Measurements from ENCODE around the gene ACOT7.

Gene ACOT7

DNA sequence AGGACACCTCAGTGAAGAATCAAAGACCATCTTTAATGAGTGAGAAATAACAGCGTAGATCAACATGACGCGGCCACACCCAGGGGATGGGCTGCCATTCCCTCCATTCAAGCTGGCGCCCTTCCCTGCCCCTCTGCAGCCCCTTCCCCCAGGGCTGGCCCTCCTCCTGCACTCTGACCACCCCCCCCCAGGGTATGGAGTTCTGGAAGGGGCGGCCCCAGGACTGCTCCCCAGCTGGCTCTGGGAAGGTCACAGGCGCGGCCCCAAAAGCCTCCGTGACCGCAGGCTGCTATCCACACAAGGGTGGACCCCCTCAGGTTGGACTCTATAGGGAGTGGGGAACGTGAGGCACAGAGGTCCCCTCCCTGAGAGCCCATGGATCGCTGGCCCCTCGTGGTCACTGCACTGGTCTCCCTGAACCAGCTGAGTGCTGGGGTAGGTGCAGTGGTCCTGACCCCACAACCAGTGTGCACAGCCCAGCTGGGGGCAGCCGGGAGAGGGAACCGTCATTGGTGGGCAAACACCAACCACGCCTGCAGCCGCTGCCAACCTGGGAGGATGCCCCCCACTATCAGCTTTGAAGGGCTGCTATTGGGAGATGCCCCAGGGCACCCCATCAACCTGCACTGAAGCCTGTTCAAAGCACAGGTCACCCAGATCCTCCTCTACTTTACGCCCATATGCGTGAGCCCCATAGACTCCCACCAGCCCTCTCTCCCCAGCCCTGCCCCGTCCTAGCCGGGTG, 116.6 kb downstream of the ACOT7 start:
- no peak overlapping the region for H3K27ac ChIP-seq (ENCODE audit: low read depth, low read length, poor library complexity, severe bottlenecking)
- no peaks in the 10 kb centered on the region for H3K36me3 ChIP-seq (ENCODE audit: insufficient read depth, low read length)
- no peak overlapping the region for H3K4me3 ChIP-seq (ENCODE audit: low read depth, low read length, poor library complexity, severe bottlenecking)
- H3K27me3 ChIP-seq (ENCODE audit: insufficient read depth, low read length): no peaks in the 10 kb centered on the region
- no peaks in the 10 kb centered on the region for H3F3A ChIP-seq (ENCODE audit: insufficient read depth, low read length)
- H3K79me2 ChIP-seq (ENCODE audit: insufficient read depth, low read length): no peaks in the 10 kb centered on the region
- no peak overlapping the region for H2AFZ ChIP-seq (ENCODE audit: low read length)
- H3K9me3 ChIP-seq (ENCODE audit: low read length): no peaks in the 10 kb centered on the region
- no peak for TF ChIP-seq EZH2 (IDR thresholded peaks at IDR 0.05; ENCODE audit: borderline replicate concordance, low read length)
- TF ChIP-seq, protein P1, sequence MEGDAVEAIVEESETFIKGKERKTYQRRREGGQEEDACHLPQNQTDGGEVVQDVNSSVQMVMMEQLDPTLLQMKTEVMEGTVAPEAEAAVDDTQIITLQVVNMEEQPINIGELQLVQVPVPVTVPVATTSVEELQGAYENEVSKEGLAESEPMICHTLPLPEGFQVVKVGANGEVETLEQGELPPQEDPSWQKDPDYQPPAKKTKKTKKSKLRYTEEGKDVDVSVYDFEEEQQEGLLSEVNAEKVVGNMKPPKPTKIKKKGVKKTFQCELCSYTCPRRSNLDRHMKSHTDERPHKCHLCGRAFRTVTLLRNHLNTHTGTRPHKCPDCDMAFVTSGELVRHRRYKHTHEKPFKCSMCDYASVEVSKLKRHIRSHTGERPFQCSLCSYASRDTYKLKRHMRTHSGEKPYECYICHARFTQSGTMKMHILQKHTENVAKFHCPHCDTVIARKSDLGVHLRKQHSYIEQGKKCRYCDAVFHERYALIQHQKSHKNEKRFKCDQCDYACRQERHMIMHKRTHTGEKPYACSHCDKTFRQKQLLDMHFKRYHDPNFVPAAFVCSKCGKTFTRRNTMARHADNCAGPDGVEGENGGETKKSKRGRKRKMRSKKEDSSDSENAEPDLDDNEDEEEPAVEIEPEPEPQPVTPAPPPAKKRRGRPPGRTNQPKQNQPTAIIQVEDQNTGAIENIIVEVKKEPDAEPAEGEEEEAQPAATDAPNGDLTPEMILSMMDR (IDR thresholded peaks at IDR 0.05; ENCODE audit: low read length): no peak
- no peak overlapping the region for H3K4me2 ChIP-seq (ENCODE audit: low read length)
- no peaks in the 10 kb centered on the region for H3K4me1 ChIP-seq (ENCODE audit: insufficient read depth, low read length, severe bottlenecking)
- H3K9me2 ChIP-seq (ENCODE audit: low read depth, low read length): no peaks in the 10 kb centered on the region
- no peak overlapping the region for H3K9ac ChIP-seq (ENCODE audit: low read length)
- H4K20me1 ChIP-seq (ENCODE audit: insufficient read depth, low read length): no peaks in the 10 kb centered on the region

DNA sequence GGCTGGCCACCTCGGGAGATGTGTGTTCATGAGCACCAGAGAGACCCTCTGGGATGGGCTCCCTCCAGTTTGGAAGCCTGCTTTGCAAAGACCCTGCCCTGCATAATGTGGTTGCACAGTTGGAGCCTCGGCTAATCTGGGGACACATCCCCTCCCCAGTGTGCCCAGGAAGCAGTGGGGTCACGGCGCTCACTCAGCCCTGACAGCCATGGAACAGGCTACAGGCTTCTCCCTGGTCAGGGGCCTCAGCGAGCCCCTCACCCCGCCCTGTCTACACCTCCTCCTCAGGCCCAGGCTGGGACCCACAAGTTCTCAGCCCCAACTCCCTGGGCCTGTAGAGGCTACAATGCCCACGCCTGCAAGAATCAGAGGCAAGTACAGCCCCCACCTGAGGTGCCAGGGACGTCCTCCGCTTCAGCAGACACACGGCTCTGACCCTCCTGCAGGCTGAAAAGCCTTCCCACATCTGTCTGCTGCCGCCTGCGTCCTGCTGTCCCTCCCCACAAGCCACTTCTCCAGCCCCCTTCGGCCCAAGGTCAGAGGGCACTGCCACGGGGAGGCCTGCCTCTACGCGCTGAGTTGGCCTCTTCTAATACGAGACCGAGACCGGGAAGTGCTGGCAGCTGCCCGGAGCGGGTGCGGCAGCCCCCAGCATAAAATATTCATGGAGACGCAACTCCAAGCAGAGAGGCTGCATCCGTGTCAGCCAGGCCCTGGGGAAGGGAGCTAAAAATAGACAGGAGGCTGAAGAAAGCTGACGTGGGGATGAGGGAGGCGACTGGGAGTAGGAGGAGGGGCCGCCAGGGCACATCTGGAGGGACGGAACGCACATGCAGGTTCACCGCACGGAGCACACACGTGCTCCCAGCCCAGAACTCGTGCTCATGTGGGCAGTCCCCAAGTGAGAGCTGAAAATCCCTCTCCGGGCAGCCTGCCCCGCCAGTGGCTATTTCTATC, 117.5 kb downstream of the ACOT7 start:
- no peaks in the 10 kb centered on the region for H3F3A ChIP-seq (ENCODE audit: insufficient read depth, low read length)
- TF ChIP-seq, protein P1 (IDR thresholded peaks at IDR 0.05; ENCODE audit: low read length): no peak
- TF ChIP-seq EZH2 (IDR thresholded peaks at IDR 0.05; ENCODE audit: borderline replicate concordance, low read length): no peak
- H3K4me3 ChIP-seq (ENCODE audit: low read depth, low read length, poor library complexity, severe bottlenecking): no peak overlapping the region
- no peak overlapping the region for H3K27ac ChIP-seq (ENCODE audit: low read depth, low read length, poor library complexity, severe bottlenecking)
- no peaks in the 10 kb centered on the region for H3K27me3 ChIP-seq (ENCODE audit: insufficient read depth, low read length)
- H3K79me2 ChIP-seq (ENCODE audit: insufficient read depth, low read length): no peaks in the 10 kb centered on the region
- H3K9me2 ChIP-seq (ENCODE audit: low read depth, low read length): no peaks in the 10 kb centered on the region
- H3K4me1 ChIP-seq (ENCODE audit: insufficient read depth, low read length, severe bottlenecking): no peaks in the 10 kb centered on the region
- no peaks in the 10 kb centered on the region for H4K20me1 ChIP-seq (ENCODE audit: insufficient read depth, low read length)
- no peak overlapping the region for H3K9ac ChIP-seq (ENCODE audit: low read length)
- H2AFZ ChIP-seq (ENCODE audit: low read length): no peak overlapping the region
- H3K9me3 ChIP-seq (ENCODE audit: low read length): no peaks in the 10 kb centered on the region
- H3K4me2 ChIP-seq (ENCODE audit: low read length): no peak overlapping the region
- H3K36me3 ChIP-seq (ENCODE audit: insufficient read depth, low read length): no peaks in the 10 kb centered on the region

DNA sequence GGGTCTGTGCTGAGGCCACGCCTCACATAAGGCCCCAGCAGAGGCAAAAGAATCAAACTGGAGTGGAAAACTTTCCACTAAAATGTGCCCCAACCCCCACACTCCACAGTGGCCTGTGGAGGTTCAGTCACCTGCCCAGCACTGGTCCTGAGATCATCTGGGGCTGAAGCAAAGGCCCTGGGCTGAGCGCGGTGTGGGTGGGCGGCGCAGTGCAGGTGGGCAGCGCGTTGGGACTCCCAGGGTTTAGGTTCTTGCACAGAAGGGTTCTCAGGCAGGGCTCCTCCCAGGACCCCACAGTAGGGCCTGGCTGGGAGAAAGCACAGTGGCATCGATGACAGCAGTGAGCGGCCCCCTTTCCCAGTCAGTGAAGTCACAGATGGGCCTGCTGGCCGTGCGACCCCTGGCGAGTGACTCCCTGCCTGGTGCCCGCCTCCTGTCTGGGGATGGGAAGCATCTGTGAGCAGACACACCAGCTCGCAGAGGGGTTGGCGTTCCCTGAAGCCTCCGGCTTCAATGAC, 118.9 kb downstream of the ACOT7 start:
- no peaks in the 10 kb centered on the region for H3K4me1 ChIP-seq (ENCODE audit: insufficient read depth, low read length, severe bottlenecking)
- H3K27ac ChIP-seq (ENCODE audit: low read depth, low read length, poor library complexity, severe bottlenecking): no peak overlapping the region
- no peaks in the 10 kb centered on the region for H3K79me2 ChIP-seq (ENCODE audit: insufficient read depth, low read length)
- H3F3A ChIP-seq (ENCODE audit: insufficient read depth, low read length): no peaks in the 10 kb centered on the region
- no peaks in the 10 kb centered on the region for H4K20me1 ChIP-seq (ENCODE audit: insufficient read depth, low read length)
- H3K4me3 ChIP-seq (ENCODE audit: low read depth, low read length, poor library complexity, severe bottlenecking): no peak overlapping the region
- no peak overlapping the region for H3K9ac ChIP-seq (ENCODE audit: low read length)
- no peaks in the 10 kb centered on the region for H3K27me3 ChIP-seq (ENCODE audit: insufficient read depth, low read length)
- no peaks in the 10 kb centered on the region for H3K9me2 ChIP-seq (ENCODE audit: low read depth, low read length)
- H3K9me3 ChIP-seq (ENCODE audit: low read length): no peaks in the 10 kb centered on the region
- no peak for TF ChIP-seq EZH2 (IDR thresholded peaks at IDR 0.05; ENCODE audit: borderline replicate concordance, low read length)
- TF ChIP-seq, protein P1 (IDR thresholded peaks at IDR 0.05; ENCODE audit: low read length): no peak
- no peak overlapping the region for H3K4me2 ChIP-seq (ENCODE audit: low read length)
- H2AFZ ChIP-seq (ENCODE audit: low read length): no peak overlapping the region
- no peaks in the 10 kb centered on the region for H3K36me3 ChIP-seq (ENCODE audit: insufficient read depth, low read length)
